ENCODE data around the gene ZNF689. TPM values are rescaled to one million over a fixed set of nuclear protein-coding genes. Genes with fewer than 3 reads are reported as not detected.

ZNF689 gene
- total and polyA plus RNA-seq, 2 of the 13 experiments (the other 11 are each of a cell fraction or from before 2014, with no cell fraction given) = 9.7 to 19.5 TPM

GRCh38 chr16:30657866-30658730 is 47.9 kb upstream of the ZNF689 start, which contains the start of gene FBRS (continued):
- TF ChIP-seq ZNF17 (CRISPR knock-in tag; IDR thresholded peaks at IDR 0.05) (no peak), BCL6 (CRISPR knock-in tag; IDR thresholded peaks at IDR 0.05) (peak; percentile 67; the same call in 1 of the 2 replicates), MEIS1 (CRISPR knock-in tag; IDR thresholded peaks at IDR 0.05; ENCODE audit: borderline replicate concordance) (peak; percentile 96), ZBTB25 (CRISPR knock-in tag; IDR thresholded peaks at IDR 0.05) (peak; percentile 46), KAT2B (IDR thresholded peaks at IDR 0.05; ENCODE audit: borderline replicate concordance, low read depth, low read length) (no peak), FOXC1 (CRISPR knock-in tag; IDR thresholded peaks at IDR 0.05; ENCODE audit: borderline replicate concordance) (peak; percentile 57; the same call in 1 of the 2 replicates), PRMT3 (CRISPR knock-in tag; IDR thresholded peaks at IDR 0.05; ENCODE audit: borderline replicate concordance, low read depth) (no peak), ZKSCAN5 (CRISPR knock-in tag; IDR thresholded peaks at IDR 0.05) (no peak), ZNF629 (CRISPR knock-in tag; conservative IDR thresholded peaks at IDR 0.05) (no peak), HNRNPUL1 (IDR thresholded peaks at IDR 0.05; ENCODE audit: low read depth, low read length) (no peak), SMAD3 (CRISPR knock-in tag; IDR thresholded peaks at IDR 0.05) (peak; percentile 8; the same call in 1 of the 2 replicates), ATM (IDR thresholded peaks at IDR 0.05; ENCODE audit: borderline replicate concordance) (no peak), XBP1 (CRISPR knock-in tag; IDR thresholded peaks at IDR 0.05) (no peak), CHD4 (IDR thresholded peaks at IDR 0.05; ENCODE audit: borderline replicate concordance, low read length) (peak; percentile 43; the same call in 1 of the 2 replicates), MXD4 (CRISPR knock-in tag; IDR thresholded peaks at IDR 0.05) (no peak; the same call in 1 of the 2 replicates), ZNF441 (CRISPR knock-in tag; IDR thresholded peaks at IDR 0.05; ENCODE audit: borderline replicate concordance) (no peak; the same call in none of the 2 replicates), ZBTB20 (CRISPR knock-in tag; IDR thresholded peaks at IDR 0.05; ENCODE audit: borderline replicate concordance, low read depth) (no peak; the same call in none of the 2 replicates), ZBTB26 (CRISPR knock-in tag; IDR thresholded peaks at IDR 0.05; ENCODE audit: borderline replicate concordance) (peak; percentile 48), FOXJ3 (CRISPR knock-in tag; IDR thresholded peaks at IDR 0.05; ENCODE audit: borderline replicate concordance) (no peak), CREBL2 (CRISPR knock-in tag; IDR thresholded peaks at IDR 0.05; ENCODE audit: borderline replicate concordance) (no peak), PHF21A (CRISPR knock-in tag; IDR thresholded peaks at IDR 0.05) (peak; percentile 63; the same call in 1 of the 2 replicates), CCAR2 (optimal IDR thresholded peaks at IDR 0.05; ENCODE audit: low read depth, low read length) (no peak), SMAD9 (CRISPR knock-in tag; IDR thresholded peaks at IDR 0.05) (no peak), CSRNP1 (CRISPR knock-in tag; IDR thresholded peaks at IDR 0.05) (peak; percentile 3; the same call in 1 of the 2 replicates)

All from HepG2 (cell line).